Measurements from ENCODE around the gene PITPNM2. TPM values are rescaled to one million over a fixed set of nuclear protein-coding genes. Genes with fewer than 3 reads are reported as not detected.

The PITPNM2 gene
- total RNA-seq, 3 donors from 2014 or later (not counting 1 experiment from before 2014, with no cell fraction given) = 38.9 to 94.6 (median 42.5) TPM

GRCh38 chr12:123141615-123142517 is 9.0 kb downstream of the PITPNM2 start:
- ATAC-seq (no peak), DNase-seq (no peak)
- WGBS (ENCODE audit: insufficient coverage) = 92% methylated on average over 12 of the region's 15 CpGs
- peaks cover 0 to 15% of the 10 kb centered on the region in 2 donors for H3K4me1 Mint-ChIP-seq
- Histone ChIP-seq H3K27ac (ENCODE audit: low read length) (no peak overlapping the region), H3K4me3 (ENCODE audit: low read length) (no peak overlapping the region), H3K36me3 (ENCODE audit: control insufficient read depth, insufficient read depth, low read length) (no peaks in the 10 kb centered on the region), H3K9me3 (ENCODE audit: control insufficient read depth, insufficient read depth, low read length) (no peaks in the 10 kb centered on the region), H3K27me3 (ENCODE audit: control insufficient read depth, insufficient read depth, low read length) (no peaks in the 10 kb centered on the region), H3K4me1 (ENCODE audit: control insufficient read depth, insufficient read depth, low read length) (peaks cover 13% of the 10 kb centered on the region)
- H3K9me3 Mint-ChIP-seq = no peaks in the 10 kb centered on the region
- TF ChIP-seq, protein P1, sequence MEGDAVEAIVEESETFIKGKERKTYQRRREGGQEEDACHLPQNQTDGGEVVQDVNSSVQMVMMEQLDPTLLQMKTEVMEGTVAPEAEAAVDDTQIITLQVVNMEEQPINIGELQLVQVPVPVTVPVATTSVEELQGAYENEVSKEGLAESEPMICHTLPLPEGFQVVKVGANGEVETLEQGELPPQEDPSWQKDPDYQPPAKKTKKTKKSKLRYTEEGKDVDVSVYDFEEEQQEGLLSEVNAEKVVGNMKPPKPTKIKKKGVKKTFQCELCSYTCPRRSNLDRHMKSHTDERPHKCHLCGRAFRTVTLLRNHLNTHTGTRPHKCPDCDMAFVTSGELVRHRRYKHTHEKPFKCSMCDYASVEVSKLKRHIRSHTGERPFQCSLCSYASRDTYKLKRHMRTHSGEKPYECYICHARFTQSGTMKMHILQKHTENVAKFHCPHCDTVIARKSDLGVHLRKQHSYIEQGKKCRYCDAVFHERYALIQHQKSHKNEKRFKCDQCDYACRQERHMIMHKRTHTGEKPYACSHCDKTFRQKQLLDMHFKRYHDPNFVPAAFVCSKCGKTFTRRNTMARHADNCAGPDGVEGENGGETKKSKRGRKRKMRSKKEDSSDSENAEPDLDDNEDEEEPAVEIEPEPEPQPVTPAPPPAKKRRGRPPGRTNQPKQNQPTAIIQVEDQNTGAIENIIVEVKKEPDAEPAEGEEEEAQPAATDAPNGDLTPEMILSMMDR (IDR thresholded peaks at IDR 0.05) = no peak
- H3K27me3 Mint-ChIP-seq (ENCODE audit: low read depth in 2 of 2) = no peaks in the 10 kb centered on the region
- no peaks in the 10 kb centered on the region for H3K36me3 Mint-ChIP-seq
- no peak overlapping the region for H3K27ac Mint-ChIP-seq
- H3K4me3 Mint-ChIP-seq = no peak overlapping the region
- intact Hi-C loops (cut with micrococcal nuclease) = no loop called here

DNA sequence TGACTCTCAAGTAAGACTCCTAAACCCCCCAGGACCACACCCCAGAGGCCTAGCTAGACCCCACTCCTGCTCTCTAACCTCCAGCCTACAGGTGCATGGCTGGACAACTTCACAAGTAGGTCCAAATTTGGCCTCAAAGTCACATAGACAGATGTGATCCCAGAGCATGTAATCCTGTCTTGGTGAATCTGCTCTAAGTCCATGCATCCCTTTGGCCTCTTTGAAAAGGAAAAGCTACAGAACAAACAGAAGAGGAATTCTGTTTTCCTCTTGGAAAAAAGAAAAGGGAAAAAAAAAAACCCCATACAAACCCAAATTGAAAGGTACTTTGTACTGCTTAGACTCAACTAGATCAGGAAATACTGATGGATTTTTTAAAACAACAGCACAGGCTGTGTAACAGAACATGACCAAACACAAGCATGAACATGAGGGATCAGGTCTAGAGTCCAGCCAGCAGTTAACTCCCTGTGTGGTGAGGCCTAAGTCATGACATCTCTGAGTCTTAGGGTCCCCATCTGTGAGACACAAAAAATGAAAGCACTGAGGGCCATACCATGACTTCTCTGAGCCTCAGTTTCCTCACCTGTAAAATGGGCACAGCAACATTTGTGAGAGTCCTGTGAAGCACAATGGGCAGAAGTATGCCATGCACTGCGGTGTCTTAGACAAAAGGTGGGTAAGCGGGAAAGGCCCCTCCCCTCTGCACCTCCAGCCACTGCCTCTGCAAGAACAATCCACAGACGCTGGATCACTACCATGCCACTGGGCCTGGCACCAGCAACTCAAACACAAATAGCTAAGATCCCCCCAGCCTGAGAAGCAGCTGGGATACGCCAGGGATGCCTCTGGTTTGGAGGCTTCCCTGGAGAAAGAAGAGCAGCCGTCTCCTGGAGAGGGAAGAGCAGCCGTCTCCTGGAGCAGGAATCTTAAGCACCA is 9.9 kb downstream of the PITPNM2 start:
- Histone ChIP-seq H3K27me3 (ENCODE audit: control insufficient read depth, insufficient read depth, low read length) (no peaks in the 10 kb centered on the region), H3K4me3 (ENCODE audit: low read length) (no peak overlapping the region), H3K4me1 (ENCODE audit: control insufficient read depth, insufficient read depth, low read length) (peaks cover 13% of the 10 kb centered on the region), H3K36me3 (ENCODE audit: control insufficient read depth, insufficient read depth, low read length) (no peaks in the 10 kb centered on the region), H3K27ac (ENCODE audit: low read length) (no peak overlapping the region), H3K9me3 (ENCODE audit: control insufficient read depth, insufficient read depth, low read length) (no peaks in the 10 kb centered on the region)
- Mint-ChIP-seq H3K4me3 (no peak overlapping the region), H3K36me3 (no peaks in the 10 kb centered on the region), H3K4me1 (peaks cover 0 to 15% of the 10 kb centered on the region in 2 donors), H3K9me3 (no peaks in the 10 kb centered on the region), H3K27ac (no peak overlapping the region), H3K27me3 (ENCODE audit: low read depth in 2 of 2) (no peaks in the 10 kb centered on the region)
- WGBS (ENCODE audit: insufficient coverage) = 97% methylated on average over 6 of the region's 6 CpGs
- intact Hi-C loops (cut with micrococcal nuclease) = no loop called here
- DNase-seq (no peak), ATAC-seq (no peak)
- TF ChIP-seq, protein P1 (IDR thresholded peaks at IDR 0.05) = no peak

- Histone ChIP-seq H3K27me3 (ENCODE audit: control insufficient read depth, insufficient read depth, low read length) (no peaks in the 10 kb centered on the region), H3K4me1 (ENCODE audit: control insufficient read depth, insufficient read depth, low read length) (peaks cover 13% of the 10 kb centered on the region), H3K27ac (ENCODE audit: low read length) (no peak overlapping the region), H3K36me3 (ENCODE audit: control insufficient read depth, insufficient read depth, low read length) (no peaks in the 10 kb centered on the region), H3K4me3 (ENCODE audit: low read length) (no peak overlapping the region), H3K9me3 (ENCODE audit: control insufficient read depth, insufficient read depth, low read length) (no peaks in the 10 kb centered on the region)
- ATAC-seq (no peak), DNase-seq (no peak)
- Mint-ChIP-seq H3K27ac (no peak overlapping the region), H3K27me3 (ENCODE audit: low read depth in 2 of 2) (no peaks in the 10 kb centered on the region), H3K4me1 (peaks cover 6 to 16% of the 10 kb centered on the region in 2 donors), H3K36me3 (no peaks in the 10 kb centered on the region), H3K9me3 (no peaks in the 10 kb centered on the region), H3K4me3 (no peak overlapping the region)
- TF ChIP-seq, protein P1 (IDR thresholded peaks at IDR 0.05) = no peak
- intact Hi-C loops (cut with micrococcal nuclease) = no loop called here
- WGBS (ENCODE audit: insufficient coverage) = 73% methylated on average over 5 of the region's 6 CpGs
Measured at GRCh38 chr12:123139926-123140675, 10.8 kb downstream of the PITPNM2 start.
